Central memory CD4-positive, alpha-beta T cell (primary cell): ENCODE data around the gene FAM111A.
A peak's percentile ranks its signal among the peaks of the same experiment; 100 is the strongest.

ENCODE experiments used
- DNase-seq: peaks from one replicate; pipeline ENCODE4 v3.0.0; 2022

The FAM111A gene

GRCh38 chr11:59141673-59142460, 789 bp upstream of the FAM111A start:
- DNase-seq = no peak

- DNase-seq = no peak
Observed at GRCh38 chr11:59144096-59144495, 1.4 kb downstream of the FAM111A start.

GRCh38 chr11:59144579-59145345, 2.1 kb downstream of the FAM111A start:
- peak; percentile 79 for DNase-seq

GRCh38 chr11:59145534-59145933, 2.9 kb downstream of the FAM111A start:
- no peak for DNase-seq

- no peak for DNase-seq
Observed at GRCh38 chr11:59151761-59152160, 9.1 kb downstream of the FAM111A start.

GRCh38 chr11:59152312-59152951, 9.8 kb downstream of the FAM111A start:
- DNase-seq = no peak

- no peak for DNase-seq
Observed at GRCh38 chr11:59154610-59155009, 12.0 kb downstream of the FAM111A start.

- no peak for DNase-seq
Observed at GRCh38 chr11:59157433-59157832, 14.8 kb downstream of the FAM111A start.

GRCh38 chr11:59158206-59159068, 15.8 kb downstream of the FAM111A start:
- peak; percentile 66 for DNase-seq

GRCh38 chr11:59164028-59164427, 21.4 kb downstream of the FAM111A start:
- DNase-seq = no peak

GRCh38 chr11:59171508-59172322, 29.1 kb downstream of the FAM111A start, which contains the start of gene DTX4:
Gene DTX4 (plus strand): TSS chr11:59172132. CDS start chr11:59172596, 464 bp downstream.
- peak; percentile 81 for DNase-seq

GRCh38 chr11:59172345-59173079, 29.9 kb downstream of the FAM111A start:
- peak; percentile 10 for DNase-seq

- no peak for DNase-seq
Observed at GRCh38 chr11:59173080-59173963, 30.7 kb downstream of the FAM111A start.

- no peak for DNase-seq
Observed at GRCh38 chr11:59173964-59174663, 31.5 kb downstream of the FAM111A start.

GRCh38 chr11:59174664-59175033, 32.0 kb downstream of the FAM111A start:
- DNase-seq = no peak

- no peak for DNase-seq
Observed at GRCh38 chr11:59175091-59175501, 32.4 kb downstream of the FAM111A start.

GRCh38 chr11:59176330-59176729, 33.7 kb downstream of the FAM111A start:
- DNase-seq = no peak

- DNase-seq = no peak
Observed at GRCh38 chr11:59178402-59178801, 35.7 kb downstream of the FAM111A start.

- no peak for DNase-seq
Observed at GRCh38 chr11:59179121-59179520, 36.5 kb downstream of the FAM111A start.
